AG09309 (cell line): ENCODE measurements around the gene ATP2A3.
"Not testable (repeated sequence)": the region's sequence is repeated elsewhere in the genome, so short reads cannot be mapped to it uniquely, and the experiment has no call there.

ENCODE experiments used
- DNase-seq: peaks from one replicate; pipeline ENCODE4 v3.0.0-alpha.2; 2010; ENCODE audit warnings: low read depth
- H3K4me3 ChIP-seq: 2 replicates; pipeline ENCODE4 v1.5.1; 2011; ENCODE audit warnings: mild to moderate bottlenecking, low read depth, low read length, moderate library complexity; ENCODE audit not compliant: control insufficient read depth
- CTCF ChIP-seq: IDR thresholded peaks from 2 replicates; pipeline ENCODE4 v1.5.1; 2011; ENCODE audit warnings: mild to moderate bottlenecking, low read depth, low read length, inconsistent platforms; ENCODE audit not compliant: insufficient read depth, control insufficient read depth; ENCODE audit errors: missing control alignments

ATP2A3 gene

GRCh38 chr17:4001048-4001590 is 36.9 kb upstream of the ATP2A3 start:
- TF ChIP-seq CTCF: no peak
- no peak overlapping the region for H3K4me3 ChIP-seq
- DNase-seq: no peak

GRCh38 chr17:3998436-3998835 is 34.2 kb upstream of the ATP2A3 start:
- no peak for TF ChIP-seq CTCF
- no peak overlapping the region for H3K4me3 ChIP-seq
- no peak for DNase-seq

DNA sequence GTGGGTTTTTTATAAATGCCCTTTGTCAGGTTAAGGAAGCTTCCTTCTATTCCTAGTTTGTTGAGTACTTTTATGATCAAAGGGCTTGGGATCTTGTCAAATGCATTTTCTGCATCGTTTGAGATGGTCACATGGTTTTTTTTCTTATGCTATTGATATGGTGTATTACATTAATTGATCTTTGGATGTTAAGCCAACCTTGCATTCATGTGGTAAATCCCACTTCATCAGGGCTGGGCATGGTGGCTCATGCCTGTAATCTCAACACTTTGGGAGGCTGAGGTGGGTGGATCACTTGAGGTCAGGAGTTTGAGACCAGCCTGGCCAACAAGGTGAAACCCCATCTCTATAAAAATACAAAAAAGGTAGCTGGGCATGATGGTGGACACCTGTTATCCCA is 30.8 kb upstream of the ATP2A3 start:
- no peak overlapping the region for H3K4me3 ChIP-seq
- no peak for TF ChIP-seq CTCF
- DNase-seq: no peak

DNA sequence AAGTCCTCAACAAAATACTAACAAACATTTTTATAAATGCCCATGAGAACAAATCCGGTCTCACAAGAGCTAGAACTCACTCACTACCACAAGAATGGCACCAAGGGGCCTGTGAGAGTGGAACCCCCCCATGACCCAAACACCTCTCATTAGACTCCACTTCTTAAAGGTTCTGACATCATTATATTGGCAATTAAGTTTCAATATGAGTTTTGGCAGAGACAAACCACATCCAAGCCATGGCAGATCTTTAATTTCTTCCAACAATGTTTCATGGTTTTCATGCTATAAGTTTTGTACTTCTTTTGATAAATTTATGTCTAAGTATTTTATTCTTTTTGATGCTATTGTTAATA is 30.0 kb upstream of the ATP2A3 start:
- H3K4me3 ChIP-seq: no peak overlapping the region
- DNase-seq: no peak
- TF ChIP-seq CTCF: no peak

DNA sequence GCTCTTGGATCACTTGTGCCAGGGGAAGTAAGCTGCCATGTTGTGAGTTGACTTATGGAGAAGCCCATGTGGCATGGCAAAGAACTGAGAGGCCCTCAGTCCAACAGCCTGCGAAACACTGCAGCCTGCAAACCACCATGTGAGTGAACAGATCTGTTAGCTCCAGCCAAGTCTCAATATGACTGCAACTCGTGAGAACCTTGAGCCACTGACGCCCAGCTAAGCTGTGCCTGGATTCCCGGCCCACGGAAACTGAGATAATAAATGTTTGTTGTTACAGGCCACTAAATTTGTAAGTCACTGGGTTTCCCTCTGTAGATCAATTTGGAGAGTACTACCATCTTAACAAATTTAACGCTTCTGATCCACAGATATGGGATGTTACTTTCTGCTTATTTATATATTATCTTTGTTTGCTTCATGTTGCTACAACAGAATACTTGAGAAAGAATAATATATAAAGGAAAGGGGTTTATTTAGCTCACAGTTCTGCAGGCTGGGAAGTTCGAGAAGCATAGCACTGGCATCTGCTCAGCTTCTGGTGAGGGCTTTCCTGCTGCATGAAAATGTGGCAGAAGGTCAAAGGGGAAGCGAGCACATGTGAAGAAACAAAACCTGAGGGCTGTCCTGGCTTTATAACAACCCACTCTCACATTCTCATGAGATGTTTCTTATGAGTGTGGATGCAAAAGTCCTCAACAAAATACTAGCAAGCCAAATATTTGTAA is 29.4 kb upstream of the ATP2A3 start:
- H3K4me3 ChIP-seq: no peak overlapping the region
- TF ChIP-seq CTCF: no peak
- DNase-seq: no peak

GRCh38 chr17:3992370-3992769 is 28.1 kb upstream of the ATP2A3 start:
- TF ChIP-seq CTCF: no peak
- no peak overlapping the region for H3K4me3 ChIP-seq
- no peak for DNase-seq

- not testable (repeated sequence) for H3K4me3 ChIP-seq, DNase-seq
These were observed 27.5 kb upstream of the ATP2A3 start for GRCh38 chr17:3991699-3992098.
